Measurements from ENCODE around the gene ARID3C.

Gene ARID3C

DNA sequence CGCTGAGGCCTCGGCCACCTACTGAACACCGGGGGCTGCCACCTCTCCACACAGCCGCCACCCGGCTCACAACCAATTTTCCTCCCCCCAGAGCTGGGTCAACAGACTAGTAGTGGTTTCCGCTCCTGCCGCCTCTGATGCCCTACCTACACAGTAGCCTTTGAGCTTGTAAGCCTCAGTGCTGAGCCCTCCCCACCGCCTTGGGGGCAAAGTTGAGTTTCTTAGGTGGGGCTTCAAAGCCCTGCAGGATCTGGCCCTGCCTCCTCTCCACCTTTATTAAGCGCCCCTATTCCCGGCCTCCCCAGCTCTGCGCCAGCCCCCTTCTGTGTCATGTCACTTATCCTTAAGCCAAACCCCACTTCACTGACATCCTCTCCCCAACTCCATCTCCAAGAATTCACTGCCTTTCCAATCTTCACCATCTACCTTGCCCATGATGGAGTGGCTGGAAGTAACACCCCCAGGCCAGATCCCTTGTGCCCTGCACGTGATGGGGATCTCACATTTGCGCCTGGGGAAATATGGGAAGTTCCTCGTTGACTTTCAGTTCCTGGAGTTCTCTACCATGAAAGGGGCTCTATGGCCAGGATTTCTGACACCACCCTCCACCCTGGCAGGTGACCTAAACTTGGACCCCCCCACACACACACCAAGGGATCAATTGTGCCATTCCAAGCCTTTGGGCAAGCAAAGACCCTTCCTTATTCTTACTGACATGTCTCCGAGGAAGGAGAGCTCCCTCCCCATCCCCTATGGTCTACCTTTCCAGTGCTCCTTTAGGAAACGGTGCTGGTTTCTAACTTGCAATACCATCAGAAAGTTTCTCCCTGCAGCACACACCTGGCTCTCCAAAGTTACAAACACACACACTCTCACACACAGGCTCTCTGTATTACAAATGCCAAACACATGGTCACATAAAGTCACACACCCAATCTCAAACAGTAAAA, 36.7 kb downstream of the ARID3C start:
- no peak for DNase-seq

- DNase-seq, result peak; percentile 25
Measured at GRCh38 chr9:34591248-34591916, 37.5 kb downstream of the ARID3C start.

DNA sequence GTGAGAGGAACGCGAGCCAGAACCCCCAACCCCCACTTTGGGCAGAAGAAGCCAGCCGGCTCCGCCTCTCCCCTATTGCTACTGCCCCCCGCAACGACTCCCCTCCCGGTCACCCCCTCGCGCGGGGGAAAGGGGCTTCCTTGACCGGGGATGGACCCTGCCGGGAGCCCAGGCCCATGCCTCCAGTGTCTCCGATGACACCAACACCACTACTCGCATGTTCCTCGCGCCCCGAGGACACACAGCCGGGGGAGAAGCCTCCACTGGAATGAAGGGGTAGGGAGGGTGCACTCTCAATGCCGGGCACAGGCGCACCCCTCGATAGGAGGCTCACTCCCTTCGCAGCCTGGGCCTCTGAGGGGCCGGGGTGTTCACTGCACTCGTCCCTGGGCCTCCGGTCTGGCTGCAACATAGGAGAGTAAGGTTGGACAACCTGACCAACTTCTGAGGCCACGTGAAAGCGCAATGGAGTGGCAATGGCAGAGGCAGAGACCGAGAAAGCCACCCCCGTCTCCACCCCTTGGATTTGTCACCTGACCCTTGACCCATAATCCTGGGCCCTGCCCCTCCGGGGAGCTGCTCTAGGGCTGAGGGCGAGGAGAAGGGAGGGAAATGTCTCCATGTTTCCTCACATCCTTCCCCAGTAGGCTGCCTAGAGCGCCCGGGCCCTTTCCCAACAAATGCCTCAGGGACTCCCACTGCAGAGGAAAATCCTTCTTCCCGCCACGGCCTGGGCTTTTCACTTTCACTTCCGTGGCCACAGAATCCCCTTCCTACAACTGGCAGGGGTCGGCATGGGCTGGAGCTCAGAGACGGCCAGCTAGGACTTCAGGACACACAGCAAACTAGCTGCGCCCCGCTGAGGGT, 38.3 kb downstream of the ARID3C start:
- no peak for DNase-seq

DNA sequence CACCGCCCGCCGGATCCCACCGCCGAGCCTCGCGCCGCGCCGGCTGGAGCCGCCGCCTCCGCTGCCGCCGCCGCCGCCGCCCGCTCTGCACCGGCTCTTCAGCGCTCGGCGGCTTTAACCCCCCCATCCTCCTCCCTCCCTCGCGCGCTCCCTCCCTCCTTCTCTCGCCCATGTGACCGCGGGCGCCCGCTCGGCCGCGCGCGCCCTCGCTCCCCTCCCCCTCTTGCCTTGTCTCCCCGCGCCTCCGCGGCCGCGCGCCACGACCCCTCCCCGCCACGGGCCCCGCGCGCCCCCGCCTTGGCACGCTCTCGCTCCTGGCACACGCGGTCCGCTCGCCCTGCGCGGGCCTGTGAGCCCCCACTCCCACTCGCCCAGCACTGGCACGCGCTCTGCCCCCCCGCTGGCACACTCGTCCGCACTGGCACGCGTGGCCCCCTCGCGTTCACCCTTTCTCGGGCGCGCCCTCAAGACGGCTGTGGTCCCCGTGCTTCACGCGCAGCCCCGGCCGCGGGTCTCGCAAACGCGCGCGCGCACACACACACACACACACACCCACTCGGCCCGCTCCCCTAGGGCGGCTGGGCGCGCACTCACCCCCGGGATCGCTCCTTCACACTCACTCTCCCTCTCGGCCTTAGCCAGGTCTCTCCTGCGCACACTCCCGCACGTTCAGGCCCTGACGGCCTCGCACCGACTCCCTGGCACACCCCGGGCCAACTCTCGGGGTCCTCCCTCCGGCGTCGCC, 39.1 kb downstream of the ARID3C start, which contains the start of gene CNTFR:
Gene CNTFR, minus strand, starts transcription at position 89 of the 745 bp plus-strand sequence. CDS start 20,743 bp downstream, outside the sequence.
- DNase-seq, result no peak

GRCh38 chr9:34588671-34589635, 39.9 kb downstream of the ARID3C start:
- DNase-seq, result no peak

DNA sequence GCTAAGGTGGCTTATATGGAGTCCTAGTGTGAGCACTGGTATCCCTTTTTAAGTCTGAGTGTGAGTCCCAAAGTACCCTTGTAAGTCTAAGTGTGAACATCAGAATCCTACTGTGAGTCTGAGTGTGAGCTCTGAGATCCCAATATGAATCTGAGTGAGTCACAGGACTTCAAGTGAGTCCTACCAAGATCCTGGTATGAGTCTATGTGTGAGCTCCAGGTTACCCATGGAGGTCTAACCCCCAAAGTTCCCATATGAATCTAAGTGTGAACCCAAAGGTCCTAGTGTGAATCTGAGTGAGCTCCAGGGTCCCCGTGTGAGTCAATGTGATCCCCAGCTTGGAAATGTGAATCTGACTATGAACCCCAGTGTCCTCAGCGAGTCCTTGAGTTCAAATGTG, 41.6 kb downstream of the ARID3C start:
- no peak for DNase-seq

GRCh38 chr9:34585946-34586669, 42.8 kb downstream of the ARID3C start:
- DNase-seq, result no peak

DNA sequence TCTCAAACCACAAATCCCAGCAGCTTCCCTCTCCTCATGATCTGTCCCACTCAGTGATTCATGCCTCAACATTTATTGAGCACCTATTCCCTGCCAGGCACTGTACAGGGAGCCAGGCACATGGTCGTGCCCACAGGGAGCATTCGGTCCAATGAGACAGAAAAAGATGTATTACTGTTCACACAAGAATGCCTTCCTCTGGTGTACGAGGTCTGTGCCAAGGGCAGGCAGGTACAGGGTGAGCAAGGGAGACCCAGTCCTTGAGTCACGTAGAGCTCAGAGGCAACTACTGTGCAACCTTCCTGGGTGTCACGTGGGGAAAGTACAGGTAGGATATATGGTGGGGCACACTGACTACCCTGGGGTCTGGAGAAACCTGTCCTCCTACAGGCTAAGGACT, 43.9 kb downstream of the ARID3C start:
- no peak for DNase-seq

DNA sequence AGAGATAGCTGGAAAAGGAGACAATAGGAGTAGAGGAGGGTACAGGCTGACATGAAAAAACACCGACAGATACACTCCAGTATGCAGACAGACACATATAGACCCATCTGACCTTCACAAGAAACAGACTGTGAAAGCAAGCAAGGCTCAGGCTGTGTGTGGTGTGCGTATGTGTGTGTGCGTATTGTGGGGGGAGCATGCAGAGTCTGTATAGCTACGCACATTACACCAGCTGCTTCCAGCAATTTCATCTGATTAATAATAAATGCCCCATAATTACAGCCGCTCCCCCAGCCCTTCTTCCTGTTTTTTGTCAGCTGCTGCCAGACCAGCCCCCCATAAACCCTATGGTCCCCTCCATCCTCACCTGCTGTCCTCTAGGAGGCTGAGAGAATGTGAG, 46.1 kb downstream of the ARID3C start:
- DNase-seq, result no peak

DNA sequence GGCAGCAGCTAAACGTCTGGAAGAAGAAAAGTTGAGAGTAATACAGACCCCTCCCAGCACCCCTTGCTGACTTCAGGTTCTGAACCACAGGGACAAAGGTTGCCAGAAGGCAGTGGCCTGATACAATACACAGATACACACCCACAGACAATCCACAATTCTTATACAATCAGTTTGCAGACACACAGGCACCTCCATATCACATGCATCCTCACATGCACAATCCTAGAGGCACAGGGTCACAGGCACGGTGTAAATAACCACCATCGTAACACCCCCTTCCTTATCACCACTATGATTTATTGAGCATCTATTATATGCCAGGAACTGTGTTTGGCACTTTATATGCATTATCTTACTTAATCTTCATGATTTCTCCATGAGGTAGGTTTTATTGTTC, 47.5 kb downstream of the ARID3C start:
- DNase-seq, result no peak

DNA sequence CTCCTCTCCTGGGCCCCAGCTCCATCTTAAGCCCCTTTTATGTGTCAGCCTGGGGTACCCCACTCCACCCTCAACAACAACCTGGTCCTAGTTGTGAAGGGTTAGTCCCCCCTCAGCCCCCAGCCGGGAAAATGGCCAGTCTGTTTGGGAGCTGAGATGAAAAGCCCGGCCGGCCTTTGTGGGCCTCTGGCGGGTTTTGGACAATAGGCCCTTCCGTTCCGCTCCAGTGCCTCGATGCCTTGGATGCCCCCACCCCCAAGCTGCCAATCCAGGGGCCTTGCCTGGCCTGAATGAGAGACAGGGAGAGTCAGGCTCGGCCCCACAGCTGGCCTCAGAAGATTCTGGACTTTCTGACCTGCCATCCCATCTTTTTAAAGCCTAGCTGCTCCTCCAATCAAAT, 48.5 kb downstream of the ARID3C start:
- DNase-seq, result no peak

DNA sequence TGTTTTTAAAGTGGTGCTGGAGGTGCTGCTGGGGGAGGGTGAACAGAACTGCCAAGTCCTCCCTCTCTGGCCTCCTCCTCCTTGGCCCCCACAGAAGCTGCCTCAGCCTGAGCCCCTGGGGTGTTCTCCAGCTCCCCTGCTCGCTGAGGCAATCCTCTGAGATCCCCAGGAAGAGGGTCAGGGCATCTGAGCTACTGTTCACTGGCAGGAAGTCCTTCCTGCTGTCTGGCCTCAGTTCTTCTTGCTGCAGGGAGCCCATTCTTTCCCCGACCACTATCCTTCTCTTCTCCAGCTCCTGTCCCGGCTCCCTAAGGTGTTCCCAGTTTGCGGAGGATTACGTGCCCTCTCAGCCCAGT, 49.1 kb downstream of the ARID3C start:
- DNase-seq, result no peak

GRCh38 chr9:34579104-34579807, 49.6 kb downstream of the ARID3C start:
- no peak for DNase-seq

DNA sequence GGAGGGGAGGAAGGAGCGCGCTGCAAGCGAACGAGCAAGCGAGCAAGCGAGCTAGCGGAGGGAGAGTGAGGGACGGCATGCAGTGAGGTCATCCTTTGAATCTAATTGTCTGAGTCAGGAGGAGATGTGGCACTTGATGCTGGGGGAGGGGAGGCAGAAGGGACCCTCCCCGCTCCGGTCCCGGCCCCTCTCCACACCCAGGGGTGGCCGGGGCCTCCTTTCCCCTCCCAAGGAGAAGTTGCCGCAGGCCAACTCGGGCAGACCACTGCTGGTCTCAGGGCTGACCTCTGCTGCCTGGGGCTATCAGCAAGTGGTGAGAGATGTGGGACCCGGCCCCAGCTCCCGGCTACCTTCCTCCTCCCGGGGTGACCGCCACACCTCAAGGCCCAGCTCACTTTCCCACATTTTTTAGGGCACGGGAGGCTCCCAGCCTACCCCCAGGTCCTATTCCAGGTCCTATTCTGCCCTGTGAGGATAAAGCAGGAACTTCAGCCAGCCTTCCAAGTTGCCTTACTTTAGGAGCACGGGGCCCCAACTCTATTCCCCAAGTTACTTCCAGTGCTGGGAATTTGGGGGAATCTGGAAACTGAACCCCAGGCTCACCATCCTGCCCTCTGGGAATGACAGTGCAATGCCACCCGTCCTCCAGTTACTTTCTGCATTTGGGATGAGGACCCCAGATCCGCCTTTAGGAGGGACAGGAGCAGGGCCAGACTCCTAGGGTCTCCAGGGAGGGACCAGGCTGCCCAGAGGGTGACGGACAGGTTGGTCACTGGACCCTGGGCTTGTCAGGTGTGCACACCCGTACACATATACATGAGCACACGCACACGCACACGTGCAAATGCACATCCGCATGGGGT, 50.4 kb downstream of the ARID3C start:
- DNase-seq, result no peak

DNA sequence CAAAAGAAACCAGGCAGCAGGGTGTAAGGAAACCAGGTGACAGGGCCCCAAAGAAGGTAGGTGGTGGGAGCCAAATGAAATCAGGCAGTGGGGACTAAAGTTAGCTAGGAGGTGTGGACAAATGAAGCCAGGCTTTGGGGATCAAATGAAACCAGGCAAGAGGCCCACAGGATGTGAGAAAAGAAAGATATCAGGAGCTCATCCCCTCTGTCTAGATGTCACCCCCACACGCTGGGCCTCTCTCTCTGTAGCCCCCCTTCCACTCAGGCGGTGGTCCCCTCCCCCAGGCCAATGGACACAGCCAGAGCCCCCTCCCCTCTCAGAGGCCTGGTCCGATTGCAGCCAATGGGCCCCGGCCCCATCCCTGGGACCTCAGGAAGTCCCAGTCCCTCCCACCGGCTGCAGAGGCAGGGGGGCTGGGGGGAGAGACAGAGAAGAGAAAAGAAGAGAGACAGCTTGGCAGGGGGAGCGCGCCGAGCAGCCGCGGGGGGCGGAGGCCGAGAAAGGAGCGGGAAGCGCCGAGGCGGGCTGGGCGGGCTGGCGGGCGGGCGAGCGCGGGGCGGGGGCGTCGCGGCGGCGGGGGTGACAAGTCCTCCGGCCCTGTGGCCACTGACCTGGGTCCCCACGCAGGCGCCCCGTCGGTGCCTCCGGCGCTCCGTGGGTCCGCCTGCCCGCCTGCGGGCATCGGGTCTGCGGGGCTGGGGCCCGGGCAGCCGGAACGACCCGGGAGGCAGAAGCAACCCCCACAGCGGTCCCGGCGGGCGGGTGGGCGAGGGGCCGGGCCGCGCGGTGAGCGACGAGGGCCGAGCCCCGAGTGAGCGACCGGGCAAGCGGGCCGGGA, 51.2 kb downstream of the ARID3C start:
- DNase-seq, result no peak

DNA sequence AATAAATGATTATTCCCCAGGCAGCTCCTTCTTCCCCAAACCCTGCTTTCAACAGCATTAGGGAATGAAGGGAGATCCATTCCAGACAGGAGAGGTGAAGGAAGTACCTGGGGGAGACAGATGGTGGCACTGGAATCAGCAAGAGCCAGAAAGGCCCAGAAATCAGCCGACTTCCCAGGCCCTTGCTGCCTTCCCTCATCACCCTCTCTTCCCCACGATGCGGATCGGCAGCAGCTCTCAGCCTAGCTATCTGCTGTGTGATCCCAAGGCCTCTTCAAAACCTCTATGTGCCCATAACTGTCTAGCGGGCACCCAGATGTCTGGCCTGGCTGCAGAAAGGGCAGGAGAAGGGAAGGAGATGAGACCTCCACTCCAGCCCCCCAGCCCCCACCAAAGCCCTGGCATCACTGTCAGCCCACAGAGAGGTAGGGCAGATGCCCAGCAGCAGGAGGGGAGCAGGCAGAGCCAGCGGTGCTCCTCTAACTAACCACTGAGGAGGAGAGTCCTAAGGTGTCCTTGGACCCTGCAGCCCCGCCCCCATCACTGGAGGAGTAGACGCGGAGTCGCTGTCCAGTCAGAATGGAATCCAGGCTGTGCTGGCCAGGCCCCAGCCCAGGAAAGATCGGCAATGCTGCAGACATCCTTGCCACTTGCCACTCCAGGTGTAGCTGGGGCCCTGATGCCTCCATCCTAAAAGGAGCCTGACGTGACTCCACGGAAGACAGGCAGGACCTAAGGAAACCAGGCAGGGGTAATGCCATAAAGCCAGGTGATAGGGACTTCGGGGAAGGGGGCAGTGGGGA, 52.1 kb downstream of the ARID3C start:
- no peak for DNase-seq

Measured in NCI-H2029 treated with DMSO at 0.1 percent for 48 hours (cell line).